MCF 10A (cell line): ENCODE data around the gene ATF7IP2. TPM values are rescaled to one million over a fixed set of nuclear protein-coding genes. Genes with fewer than 3 reads are reported as not detected.
"Not testable (repeated sequence)": the region's sequence is repeated elsewhere in the genome, so short reads cannot be mapped to it uniquely, and the experiment has no call there.

ENCODE experiments used
- BruUV-seq: library from RNA; stranded (reverse); fragments of 400-500 nt; replicated peaks from 2 replicates; lab custom pipeline; 2021; lab: Mats Ljungman, UMichigan
- CTCF ChIA-PET: fragments of 300-600 bp; sonication (Branson Sonifier 250); formaldehyde crosslinking; extraction: SDS; loops from one replicate; lab custom pipeline; 2021; ENCODE audit warnings: antibody characterized with exemption, inconsistent platforms; lab: Yijun Ruan, JAX
- POLR2A ChIA-PET: fragments of 300-600, 350-650 bp; sonication (Branson Sonifier 250); formaldehyde crosslinking; extraction: SDS; loops from one replicate; lab custom pipeline; 2020; ENCODE audit warnings: antibody characterized with exemption, inconsistent platforms; lab: Yijun Ruan, JAX
- DNase-seq: peaks from one replicate; pipeline ENCODE4 v3.0.0-alpha.2; 2018; ENCODE audit not compliant: unreplicated experiment
- H3K27ac Mint-ChIP-seq: one replicate; pipeline ENCODE4 v1.8.0; 2022; ENCODE audit warnings: mild to moderate bottlenecking, low read depth, mixed read lengths; ENCODE audit not compliant: unreplicated experiment
- H3K27me3 Mint-ChIP-seq: one replicate; pipeline ENCODE4 v1.8.0; 2022; ENCODE audit warnings: mixed read lengths; ENCODE audit not compliant: insufficient read depth, unreplicated experiment
- H3K36me3 Mint-ChIP-seq: one replicate; pipeline ENCODE4 v1.8.0; 2022; ENCODE audit warnings: mild to moderate bottlenecking, moderate library complexity, mixed read lengths; ENCODE audit not compliant: insufficient read depth, unreplicated experiment
- H3K4me1 Mint-ChIP-seq: one replicate; pipeline ENCODE4 v1.8.0; 2022; ENCODE audit warnings: mixed read lengths; ENCODE audit not compliant: insufficient read depth, unreplicated experiment
- H3K4me3 Mint-ChIP-seq: one replicate; pipeline ENCODE4 v1.8.0; 2022; ENCODE audit warnings: mild to moderate bottlenecking, moderate library complexity, mixed read lengths; ENCODE audit not compliant: unreplicated experiment
- H3K9me3 Mint-ChIP-seq: one replicate; pipeline ENCODE4 v1.8.0; 2022; ENCODE audit warnings: mixed read lengths; ENCODE audit not compliant: unreplicated experiment
- intact Hi-C: fragments of 100-400 bp; cut with micrococcal nuclease; formaldehyde crosslinking; loops from 2 replicates; pipeline ENCODE4 v1.14.1; 2022
- total RNA-seq: library from RNA; stranded (reverse); gene quantifications from 2 replicates; pipeline ENCODE4 v1.2.3, GENCODE V29; 2022
- TF ChIP-seq, protein P1 (sequence below): fragments of 200-600 bp; IDR thresholded peaks from one replicate; pipeline ENCODE4 v1.8.0; 2022; ENCODE audit warnings: antibody characterized with exemption, mild to moderate bottlenecking; ENCODE audit not compliant: unreplicated experiment

ATF7IP2 gene
- total RNA-seq, 1 experiment from 2014 or later = 6.5 TPM

GRCh38 chr16:10421596-10421995 is 35.7 kb downstream of the ATF7IP2 start:
- H3K4me3 Mint-ChIP-seq = no peak overlapping the region
- DNase-seq = no peak
- no peak overlapping the region for H3K27ac Mint-ChIP-seq
- H3K9me3 Mint-ChIP-seq = peaks cover 19% of the 10 kb centered on the region
- CTCF ChIA-PET = interaction anchor here (1.0 kb wide), 1 partner anchor 32 kb away, joined by 3 read pairs; no protein-coding TSS in a partner anchor
- intact Hi-C loops = no loop called here
- TF ChIP-seq, protein P1, sequence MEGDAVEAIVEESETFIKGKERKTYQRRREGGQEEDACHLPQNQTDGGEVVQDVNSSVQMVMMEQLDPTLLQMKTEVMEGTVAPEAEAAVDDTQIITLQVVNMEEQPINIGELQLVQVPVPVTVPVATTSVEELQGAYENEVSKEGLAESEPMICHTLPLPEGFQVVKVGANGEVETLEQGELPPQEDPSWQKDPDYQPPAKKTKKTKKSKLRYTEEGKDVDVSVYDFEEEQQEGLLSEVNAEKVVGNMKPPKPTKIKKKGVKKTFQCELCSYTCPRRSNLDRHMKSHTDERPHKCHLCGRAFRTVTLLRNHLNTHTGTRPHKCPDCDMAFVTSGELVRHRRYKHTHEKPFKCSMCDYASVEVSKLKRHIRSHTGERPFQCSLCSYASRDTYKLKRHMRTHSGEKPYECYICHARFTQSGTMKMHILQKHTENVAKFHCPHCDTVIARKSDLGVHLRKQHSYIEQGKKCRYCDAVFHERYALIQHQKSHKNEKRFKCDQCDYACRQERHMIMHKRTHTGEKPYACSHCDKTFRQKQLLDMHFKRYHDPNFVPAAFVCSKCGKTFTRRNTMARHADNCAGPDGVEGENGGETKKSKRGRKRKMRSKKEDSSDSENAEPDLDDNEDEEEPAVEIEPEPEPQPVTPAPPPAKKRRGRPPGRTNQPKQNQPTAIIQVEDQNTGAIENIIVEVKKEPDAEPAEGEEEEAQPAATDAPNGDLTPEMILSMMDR = no peak
- POLR2A ChIA-PET = no interaction called here
- H3K4me1 Mint-ChIP-seq = peaks cover 6% of the 10 kb centered on the region
- BruUV-seq = no TSS peak
- no peaks in the 10 kb centered on the region for H3K27me3 Mint-ChIP-seq
- no peaks in the 10 kb centered on the region for H3K36me3 Mint-ChIP-seq

DNA sequence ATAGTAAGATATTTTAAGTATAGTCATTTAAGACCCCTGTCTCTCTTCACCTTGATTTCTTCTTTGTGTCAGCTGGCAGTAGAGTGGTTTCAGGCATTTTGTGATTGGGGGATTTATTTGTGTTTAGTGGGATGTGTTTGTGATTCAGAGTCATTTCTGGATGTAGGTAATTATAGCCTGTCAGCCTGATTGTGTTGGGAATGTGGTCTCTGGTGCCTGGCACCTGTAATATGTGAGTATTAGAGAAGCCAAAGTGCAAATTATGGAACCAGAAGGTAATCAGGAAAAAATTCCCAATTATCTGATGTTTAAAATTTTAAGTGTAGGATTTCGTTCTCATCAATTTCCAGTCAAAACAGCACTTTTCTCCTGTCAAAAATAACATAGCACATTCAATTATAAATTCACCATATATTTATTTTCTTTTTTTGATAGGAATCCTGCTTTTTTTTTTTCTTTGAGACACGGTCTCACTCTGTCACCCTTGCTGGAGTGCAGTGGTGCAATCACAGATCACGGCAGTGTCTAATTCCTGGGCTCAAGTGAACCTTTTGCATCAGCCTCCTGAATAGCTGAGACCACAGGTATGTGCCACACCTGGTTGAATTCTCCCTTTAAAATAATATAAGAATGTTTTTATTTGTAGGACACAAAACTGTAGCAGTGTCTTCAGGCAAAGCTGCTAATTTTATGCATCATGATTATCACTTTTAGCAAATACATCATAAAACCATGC is 42.7 kb downstream of the ATF7IP2 start:
- CTCF ChIA-PET = interaction anchor here (0.9 to 1.6 kb wide), 2 partner anchors 57 to 171 kb away, joined by 3 to 5 read pairs; no protein-coding TSS in a partner anchor
- no TSS peak for BruUV-seq
- no peaks in the 10 kb centered on the region for H3K27me3 Mint-ChIP-seq
- TF ChIP-seq, protein P1 = no peak
- intact Hi-C loops = no loop called here
- H3K27ac Mint-ChIP-seq = peak overlapping the region; percentile 83
- no peaks in the 10 kb centered on the region for H3K36me3 Mint-ChIP-seq
- H3K4me1 Mint-ChIP-seq = peaks cover 14% of the 10 kb centered on the region
- H3K4me3 Mint-ChIP-seq = no peak overlapping the region
- POLR2A ChIA-PET = interaction anchor here (1.0 to 1.7 kb wide), 5 partner anchors 14 to 114 kb away, joined by 3 to 8 read pairs (median 5); partner anchors contain the start of gene ATF7IP2
- no peaks in the 10 kb centered on the region for H3K9me3 Mint-ChIP-seq
- DNase-seq = peak; percentile 64

GRCh38 chr16:10429299-10429969 is 43.6 kb downstream of the ATF7IP2 start:
- ChIA-PET POLR2A (interaction anchor here (0.6 to 1.7 kb wide), 9 partner anchors 10 to 201 kb away, joined by 3 to 8 read pairs (median 4); partner anchors contain the start of gene ATF7IP2), CTCF (interaction anchor here (0.6 to 1.6 kb wide), 4 partner anchors 14 to 1860 kb away, joined by 3 to 5 read pairs (median 5); no protein-coding TSS in a partner anchor)
- H3K36me3 Mint-ChIP-seq, H3K27me3 Mint-ChIP-seq, H3K4me3 Mint-ChIP-seq, H3K9me3 Mint-ChIP-seq, intact Hi-C loops, BruUV-seq: not testable (repeated sequence)
- Mint-ChIP-seq H3K27ac (peak overlapping the region; percentile 83), H3K4me1 (peaks cover 14% of the 10 kb centered on the region)
- DNase-seq = peak; percentile 71

- no peaks in the 10 kb centered on the region for H3K27me3 Mint-ChIP-seq
- no TSS peak for BruUV-seq
- CTCF ChIA-PET = interaction anchor here (0.6 to 0.7 kb wide), 2 partner anchors 34 to 1737 kb away, joined by 3 to 4 read pairs; no protein-coding TSS in a partner anchor
Observed at GRCh38 chr16:10441726-10442125, 55.9 kb downstream of the ATF7IP2 start.

More at GRCh38 chr16:10441726-10442125, 55.9 kb downstream of the ATF7IP2 start:
- Mint-ChIP-seq H3K4me3 (no peak overlapping the region), H3K27ac (no peak overlapping the region), H3K9me3 (peaks cover 26% of the 10 kb centered on the region), H3K4me1 (no peaks in the 10 kb centered on the region), H3K36me3 (peaks cover 12% of the 10 kb centered on the region)
- TF ChIP-seq, protein P1 = no peak
- intact Hi-C loops = no loop called here
- POLR2A ChIA-PET = interaction anchor here (0.7 kb wide), 1 partner anchor 21 kb away, joined by 5 read pairs; no protein-coding TSS in a partner anchor
- DNase-seq = no peak
